IMR-90 (cell line): ENCODE results near the gene HEXD. TPM values are rescaled to one million over a fixed set of nuclear protein-coding genes. Genes with fewer than 3 reads are reported as not detected.

Experiments
- ATAC-seq: fragments of 200-7000 bp; cut with Tn5 transposase; 2 replicates; pipeline ENCODE4 v1.9.1; 2020; ENCODE audit warnings: low read depth, mild to moderate bottlenecking, moderate library complexity
- BruUV-seq: library from RNA; stranded (reverse); fragments of 400-500 nt; replicated peaks from 2 replicates; lab custom pipeline; 2021; lab: Mats Ljungman, UMichigan
- CTCF ChIA-PET: fragments of 300-600 bp; formaldehyde crosslinking; extraction: SDS; loops from one replicate; lab custom pipeline; 2021; ENCODE audit warnings: antibody characterized with exemption; lab: Yijun Ruan, JAX
- POLR2A ChIA-PET: fragments of 300-600 bp; sonication (Branson Sonifier 250); formaldehyde crosslinking; loops from one replicate; lab custom pipeline; 2022; ENCODE audit warnings: antibody characterized with exemption; ENCODE audit not compliant: unreplicated experiment; lab: Charles Lee
- DNase-seq: peaks from one replicate; pipeline ENCODE4 v3.0.0; 2013
- H2AFZ ChIP-seq: replicated peaks from 2 replicates; pipeline ENCODE3; 2013; ENCODE audit warnings: low read length, mild to moderate bottlenecking; ENCODE audit not compliant: poor library complexity
- H2AK5ac ChIP-seq: 2 replicates; pipeline ENCODE4 v1.6.1; 2013; ENCODE audit warnings: low read depth, low read length, inconsistent platforms
- H2AK9ac ChIP-seq: replicated peaks from 2 replicates; pipeline ENCODE3; 2013; ENCODE audit warnings: mild to moderate bottlenecking, low read depth, low read length, moderate library complexity; ENCODE audit not compliant: poor library complexity
- H2BK120ac ChIP-seq: 2 replicates; pipeline ENCODE4 v1.6.1; 2013; ENCODE audit warnings: low read depth, low read length, inconsistent platforms
- H2BK15ac ChIP-seq: 3 replicates; pipeline ENCODE4 v1.6.1; 2013; ENCODE audit warnings: low read depth, low read length, inconsistent platforms
- H2BK20ac ChIP-seq: 2 replicates; pipeline ENCODE4 v1.6.1; 2013; ENCODE audit warnings: low read depth, mild to moderate bottlenecking, inconsistent platforms, low read length, moderate library complexity
- H2BK5ac ChIP-seq: 2 replicates; pipeline ENCODE4 v1.6.1; 2013; ENCODE audit warnings: mild to moderate bottlenecking, low read depth, low read length, inconsistent platforms; ENCODE audit not compliant: poor library complexity, severe bottlenecking
- H3K14ac ChIP-seq: replicated peaks from 2 replicates; pipeline ENCODE4 v1.6.1; 2013; ENCODE audit warnings: low read depth, low read length, inconsistent platforms
- H3K18ac ChIP-seq: 2 replicates; pipeline ENCODE4 v1.6.1; 2013; ENCODE audit warnings: low read depth, low read length, control low read depth
- H3K23ac ChIP-seq: 2 replicates; pipeline ENCODE4 v1.6.1; 2013; ENCODE audit warnings: low read depth, low read length, inconsistent platforms
- H3K27ac ChIP-seq: 2 replicates; pipeline ENCODE4 v1.5.1; 2013; ENCODE audit warnings: mild to moderate bottlenecking, control low read depth, low read length; ENCODE audit not compliant: insufficient read depth
- H3K27me3 ChIP-seq: 2 replicates; pipeline ENCODE4 v1.6.1; 2013; ENCODE audit warnings: low read length; ENCODE audit not compliant: control insufficient read depth, insufficient read depth
- H3K36me3 ChIP-seq: 2 replicates; pipeline ENCODE4 v1.6.1; 2013; ENCODE audit warnings: low read length, mixed read lengths; ENCODE audit not compliant: control insufficient read depth, insufficient read depth
- H3K4ac ChIP-seq: 2 replicates; pipeline ENCODE4 v1.6.1; 2013; ENCODE audit warnings: low read depth, low read length, inconsistent platforms
- H3K4me1 ChIP-seq: 2 replicates; pipeline ENCODE4 v1.6.1; 2013; ENCODE audit warnings: low read length, mixed read lengths; ENCODE audit not compliant: control insufficient read depth, insufficient read depth
- H3K4me2 ChIP-seq: 2 replicates; pipeline ENCODE4 v1.6.1; 2013; ENCODE audit warnings: low read depth, mild to moderate bottlenecking, control low read depth, low read length, moderate library complexity
- H3K4me3 ChIP-seq: 2 replicates; pipeline ENCODE4 v1.5.1; 2013; ENCODE audit warnings: low read depth, mild to moderate bottlenecking, control low read depth, low read length, moderate library complexity; ENCODE audit not compliant: insufficient read depth
- H3K56ac ChIP-seq: 2 replicates; pipeline ENCODE4 v1.6.1; 2013; ENCODE audit warnings: low read length, inconsistent platforms; ENCODE audit not compliant: insufficient read depth; ENCODE audit errors: extremely low read depth
- H3K79me1 ChIP-seq, 2 experiments: 2 replicates each; pipeline ENCODE4 v1.6.1; 2013; ENCODE audit warnings: low read length in 2 of 2, inconsistent platforms in 1 of 2, low read depth in 1 of 2
- H3K9ac ChIP-seq: 2 replicates; pipeline ENCODE4 v1.6.1; 2013; ENCODE audit warnings: low read depth, low read length, control low read depth
- H3K9me1 ChIP-seq: 2 replicates; pipeline ENCODE4 v1.6.1; 2013; ENCODE audit warnings: low read length, inconsistent platforms; ENCODE audit not compliant: insufficient read depth
- H3K9me3 ChIP-seq: 2 replicates; pipeline ENCODE4 v1.6.1; 2013; ENCODE audit warnings: low read length; ENCODE audit not compliant: control insufficient read depth, insufficient read depth
- H4K20me1 ChIP-seq: 2 replicates; pipeline ENCODE4 v1.6.1; 2013; ENCODE audit warnings: low read length, inconsistent platforms; ENCODE audit not compliant: insufficient read depth
- H4K5ac ChIP-seq: 2 replicates; pipeline ENCODE4 v1.6.1; 2013; ENCODE audit warnings: mild to moderate bottlenecking, low read depth, low read length, control low read depth
- H4K8ac ChIP-seq, 2 experiments: 2 replicates each; pipeline ENCODE4 v1.6.1; 2013; ENCODE audit warnings: low read depth in 2 of 2, low read length in 2 of 2, control low read depth in 1 of 2, inconsistent platforms in 1 of 2
- H4K91ac ChIP-seq: 2 replicates; pipeline ENCODE4 v1.6.1; 2013; ENCODE audit warnings: low read depth, low read length, inconsistent platforms; ENCODE audit not compliant: insufficient read depth
- BHLHE40 ChIP-seq: fragments of 150-350 bp; IDR thresholded peaks from 2 replicates; pipeline ENCODE4 v1.6.1; 2016; ENCODE audit warnings: mild to moderate bottlenecking, low read depth, low read length
- CEBPB ChIP-seq: IDR thresholded peaks from 2 replicates; pipeline ENCODE4 v1.6.1; 2012; ENCODE audit warnings: low read depth, low read length, improper control_type of control experiment
- CHD1 ChIP-seq: IDR thresholded peaks from 2 replicates; pipeline ENCODE4 v1.6.1; 2012; ENCODE audit warnings: low read depth, low read length, improper control_type of control experiment
- CTCF ChIP-seq: conservative IDR thresholded peaks from 2 replicates; pipeline ENCODE4 v1.5.1; 2012; ENCODE audit warnings: mild to moderate bottlenecking, low read depth, low read length, improper control_type of control experiment
- ELK1 ChIP-seq: fragments of 150-350 bp; IDR thresholded peaks from 2 replicates; pipeline ENCODE4 v1.6.1; 2016; ENCODE audit warnings: low read depth, mild to moderate bottlenecking, low read length, moderate library complexity, borderline replicate concordance
- FOS ChIP-seq: fragments of 150-350 bp; IDR thresholded peaks from 2 replicates; pipeline ENCODE4 v1.6.1; 2016; ENCODE audit warnings: low read depth, low read length
- MAFK ChIP-seq: IDR thresholded peaks from 2 replicates; pipeline ENCODE4 v1.6.1; 2012; ENCODE audit warnings: low read depth, low read length, improper control_type of control experiment
- MAZ ChIP-seq: IDR thresholded peaks from 2 replicates; pipeline ENCODE4 v1.6.1; 2012; ENCODE audit warnings: low read depth, mild to moderate bottlenecking, low read length, improper control_type of control experiment, moderate library complexity, borderline replicate concordance
- MXI1 ChIP-seq: IDR thresholded peaks from 2 replicates; pipeline ENCODE4 v1.6.1; 2012; ENCODE audit warnings: low read depth, mild to moderate bottlenecking, low read length, moderate library complexity, borderline replicate concordance
- NFE2L2 ChIP-seq: fragments of 150-350 bp; IDR thresholded peaks from 2 replicates; pipeline ENCODE4 v1.6.1; 2016; ENCODE audit warnings: low read depth, mild to moderate bottlenecking, low read length
- POLR2A ChIP-seq: IDR thresholded peaks from 2 replicates; pipeline ENCODE4 v1.6.1; 2012; ENCODE audit warnings: mild to moderate bottlenecking, low read depth, low read length
- RAD21 ChIP-seq: IDR thresholded peaks from 2 replicates; pipeline ENCODE4 v1.6.1; 2012; ENCODE audit warnings: low read length, improper control_type of control experiment
- RCOR1 ChIP-seq: IDR thresholded peaks from 2 replicates; pipeline ENCODE4 v1.6.1; 2012; ENCODE audit warnings: mild to moderate bottlenecking, low read length, improper control_type of control experiment; ENCODE audit not compliant: insufficient replicate concordance
- RFX5 ChIP-seq: IDR thresholded peaks from 2 replicates; pipeline ENCODE4 v1.8.0; 2012; ENCODE audit warnings: low read depth, mild to moderate bottlenecking, low read length, moderate library complexity
- SMC3 ChIP-seq: fragments of 150-350 bp; IDR thresholded peaks from 2 replicates; pipeline ENCODE4 v1.6.1; 2016; ENCODE audit warnings: low read depth, mild to moderate bottlenecking, antibody characterized with exemption, low read length, moderate library complexity
- USF2 ChIP-seq: fragments of 150-350 bp; IDR thresholded peaks from 2 replicates; pipeline ENCODE4 v1.6.1; 2017; ENCODE audit warnings: mild to moderate bottlenecking, antibody characterized with exemption, low read length, low read depth
- WGBS, 2 experiments: methylation state at CpG; one replicate each; pipeline versions ENCODE4 v1.1.5 to v1.1.7; 2013; ENCODE audit warnings: missing lambda C conversion rate in 2 of 2; ENCODE audit not compliant: insufficient read length in 1 of 2; ENCODE audit errors: extremely low coverage in 2 of 2; 5-methylcytosine and 5-hydroxymethylcytosine counted together
- dilution Hi-C: fragments of 300-500 bp; cut with HindIII; formaldehyde crosslinking; loops from one replicate; pipeline ENCODE4 v1.14.3; 2018; ENCODE audit warnings: low sequenced_read_pairs; ENCODE audit not compliant: unreplicated experiment
- in situ Hi-C: fragments of 300-500 bp; cut with MboI; formaldehyde crosslinking; loops from 3 replicates; pipeline ENCODE4 v1.14.3; 2019; ENCODE audit warnings: low sequenced_read_pairs, inconsistent platforms, mixed read lengths
- intact Hi-C: fragments of 100-400 bp; cut with micrococcal nuclease; formaldehyde crosslinking; loops from 2 replicates; pipeline ENCODE4 v1.10.0; 2022
- polyA plus RNA-seq, 3 experiments: library from polyadenylated mRNA; depleted of rRNA; stranded (reverse); fragments of >200 nt; gene quantifications; 2 replicates each; pipeline ENCODE4 v1.2.3, GENCODE V29; 2012; ENCODE audit warnings: low replicate concordance in 1 of 3
- total RNA-seq: library from RNA; depleted of rRNA; stranded (reverse); fragments of >200 nt; gene quantifications from 2 replicates; pipeline ENCODE4 v1.2.3, GENCODE V29; 2012

HEXD gene
- total and polyA plus RNA-seq, 2 of the 4 experiments (the other 2 are of a cell fraction) = 3.8 to 9.5 TPM

GRCh38 chr17:82447876-82448275 is 29.7 kb downstream of the HEXD start:
- Histone ChIP-seq H4K20me1 (peaks cover 8% of the 10 kb centered on the region), H3K4me2 (no peak overlapping the region), H2AK5ac (no peak overlapping the region), H3K18ac (no peak overlapping the region), H3K36me3 (peaks cover 32% of the 10 kb centered on the region), H2BK15ac (no peak overlapping the region), H3K23ac (no peak overlapping the region), H4K91ac (no peak overlapping the region), H3K9me1 (0 out of 2 replicates have a peak, but pooled peaks cover 8% of the 10 kb centered on the region), H3K27me3 (no peaks in the 10 kb centered on the region), H4K5ac (no peak overlapping the region), H4K8ac (no peak overlapping the region), H2BK5ac (no peak overlapping the region), H3K27ac (no peak overlapping the region), H3K4ac (no peak overlapping the region), H3K79me1 (peaks cover 23 to 50% of the 10 kb centered on the region in 2 experiments), H2BK20ac (no peak overlapping the region), H3K9me3 (no peaks in the 10 kb centered on the region), H3K9ac (no peak overlapping the region), H3K4me3 (no peak overlapping the region), H3K14ac (no peak overlapping the region), H2AFZ (no peak overlapping the region), H3K56ac (no peak overlapping the region), H3K4me1 (peaks cover 11% of the 10 kb centered on the region; the same call in 1 of the 2 replicates), H2BK120ac (no peak overlapping the region), H2AK9ac (peak overlapping the region; percentile 36)
- TF ChIP-seq NFE2L2 (no peak), RAD21 (no peak), FOS (no peak), CTCF (no peak), MXI1 (no peak), MAZ (no peak), CEBPB (no peak), SMC3 (no peak), ELK1 (no peak), MAFK (no peak), POLR2A (no peak), RFX5 (no peak), CHD1 (no peak), BHLHE40 (no peak), USF2 (no peak), RCOR1 (no peak)
- intact Hi-C loops = no loop called here
- ChIA-PET POLR2A (no interaction called here), CTCF (no interaction called here)
- no peak for ATAC-seq
- no TSS peak for BruUV-seq
- DNase-seq = no peak
- 97% methylated on average over 4 of the region's 11 CpGs; no CpG with 5 or more reads in 1 of the 2 experiments for WGBS, 2 experiments
- in situ Hi-C loops = no loop called here
- dilution Hi-C loops = no loop called here
